ENCODE data around the gene SPATA13. TPM values are rescaled to one million over a fixed set of nuclear protein-coding genes. Genes with fewer than 3 reads are reported as not detected.

SPATA13 gene
- total and polyA plus RNA-seq, 10 of the 15 experiments (the other 5 are each of a cell fraction or from before 2014, with no cell fraction given), result 2.4 to 11.1 (median 10.2) TPM

DNA sequence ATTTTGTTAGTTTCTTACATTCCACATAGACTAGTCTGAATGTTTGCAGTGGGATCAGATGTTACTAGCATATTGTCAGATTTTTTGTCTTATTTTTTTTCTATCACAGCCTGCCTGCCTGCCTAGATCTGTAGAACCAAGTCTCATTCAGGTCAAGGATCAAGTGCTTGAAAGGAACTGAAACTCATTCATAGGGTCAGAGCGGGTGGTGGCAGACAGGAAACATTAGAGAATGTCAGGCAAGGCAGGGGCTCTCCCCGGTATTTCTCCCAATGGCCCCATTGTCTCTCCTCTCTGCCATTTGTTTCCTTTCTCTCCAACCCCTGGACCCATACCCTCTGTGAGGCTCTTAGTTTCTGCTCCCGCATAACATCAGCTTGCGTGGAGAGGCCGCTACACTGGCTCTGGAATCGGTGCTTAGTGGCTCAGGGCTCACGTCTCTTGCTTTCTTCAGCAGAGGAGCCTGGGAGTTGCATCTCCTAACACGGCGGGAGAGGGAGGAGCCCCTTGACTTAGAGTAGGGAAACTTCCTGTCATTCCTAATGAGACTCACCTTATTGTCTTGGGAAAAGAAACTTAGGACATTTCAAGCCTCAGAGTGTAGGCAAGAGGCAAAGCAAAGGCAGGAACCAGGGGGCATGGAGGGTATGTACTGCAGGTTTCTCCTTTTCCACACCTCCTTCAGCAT, 35.6 kb upstream of the SPATA13 start (continued):
- TF ChIP-seq, protein P1, sequence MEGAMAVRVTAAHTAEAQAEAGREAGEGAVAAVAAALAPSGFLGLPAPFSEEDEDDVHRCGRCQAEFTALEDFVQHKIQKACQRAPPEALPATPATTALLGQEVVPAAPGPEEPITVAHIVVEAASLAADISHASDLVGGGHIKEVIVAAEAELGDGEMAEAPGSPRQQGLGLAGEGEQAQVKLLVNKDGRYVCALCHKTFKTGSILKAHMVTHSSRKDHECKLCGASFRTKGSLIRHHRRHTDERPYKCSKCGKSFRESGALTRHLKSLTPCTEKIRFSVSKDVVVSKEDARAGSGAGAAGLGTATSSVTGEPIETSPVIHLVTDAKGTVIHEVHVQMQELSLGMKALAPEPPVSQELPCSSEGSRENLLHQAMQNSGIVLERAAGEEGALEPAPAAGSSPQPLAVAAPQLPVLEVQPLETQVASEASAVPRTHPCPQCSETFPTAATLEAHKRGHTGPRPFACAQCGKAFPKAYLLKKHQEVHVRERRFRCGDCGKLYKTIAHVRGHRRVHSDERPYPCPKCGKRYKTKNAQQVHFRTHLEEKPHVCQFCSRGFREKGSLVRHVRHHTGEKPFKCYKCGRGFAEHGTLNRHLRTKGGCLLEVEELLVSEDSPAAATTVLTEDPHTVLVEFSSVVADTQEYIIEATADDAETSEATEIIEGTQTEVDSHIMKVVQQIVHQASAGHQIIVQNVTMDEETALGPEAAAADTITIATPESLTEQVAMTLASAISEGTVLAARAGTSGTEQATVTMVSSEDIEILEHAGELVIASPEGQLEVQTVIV (IDR thresholded peaks at IDR 0.05; ENCODE audit: borderline replicate concordance, partially characterized antibody), result no peak
- no peak for TF ChIP-seq NFYA (IDR thresholded peaks at IDR 0.05; ENCODE audit: borderline replicate concordance, low read depth, low read length)
- TF ChIP-seq, protein P2, sequence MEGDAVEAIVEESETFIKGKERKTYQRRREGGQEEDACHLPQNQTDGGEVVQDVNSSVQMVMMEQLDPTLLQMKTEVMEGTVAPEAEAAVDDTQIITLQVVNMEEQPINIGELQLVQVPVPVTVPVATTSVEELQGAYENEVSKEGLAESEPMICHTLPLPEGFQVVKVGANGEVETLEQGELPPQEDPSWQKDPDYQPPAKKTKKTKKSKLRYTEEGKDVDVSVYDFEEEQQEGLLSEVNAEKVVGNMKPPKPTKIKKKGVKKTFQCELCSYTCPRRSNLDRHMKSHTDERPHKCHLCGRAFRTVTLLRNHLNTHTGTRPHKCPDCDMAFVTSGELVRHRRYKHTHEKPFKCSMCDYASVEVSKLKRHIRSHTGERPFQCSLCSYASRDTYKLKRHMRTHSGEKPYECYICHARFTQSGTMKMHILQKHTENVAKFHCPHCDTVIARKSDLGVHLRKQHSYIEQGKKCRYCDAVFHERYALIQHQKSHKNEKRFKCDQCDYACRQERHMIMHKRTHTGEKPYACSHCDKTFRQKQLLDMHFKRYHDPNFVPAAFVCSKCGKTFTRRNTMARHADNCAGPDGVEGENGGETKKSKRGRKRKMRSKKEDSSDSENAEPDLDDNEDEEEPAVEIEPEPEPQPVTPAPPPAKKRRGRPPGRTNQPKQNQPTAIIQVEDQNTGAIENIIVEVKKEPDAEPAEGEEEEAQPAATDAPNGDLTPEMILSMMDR (IDR thresholded peaks at IDR 0.05 in 2 of 3, conservative IDR thresholded peaks at IDR 0.05 in 1 of 3; ENCODE audit: control insufficient read depth in 2 of 3, extremely low read depth in 1 of 3, insufficient read depth in 1 of 3, low read depth in 3 of 3, low read length in 3 of 3), result no peak
- TF ChIP-seq SMAD1 (IDR thresholded peaks at IDR 0.05; ENCODE audit: low read depth, partially characterized antibody), result no peak
- no peak for TF ChIP-seq ZNF207 (IDR thresholded peaks at IDR 0.05; ENCODE audit: borderline replicate concordance)
- TF ChIP-seq, protein P3, sequence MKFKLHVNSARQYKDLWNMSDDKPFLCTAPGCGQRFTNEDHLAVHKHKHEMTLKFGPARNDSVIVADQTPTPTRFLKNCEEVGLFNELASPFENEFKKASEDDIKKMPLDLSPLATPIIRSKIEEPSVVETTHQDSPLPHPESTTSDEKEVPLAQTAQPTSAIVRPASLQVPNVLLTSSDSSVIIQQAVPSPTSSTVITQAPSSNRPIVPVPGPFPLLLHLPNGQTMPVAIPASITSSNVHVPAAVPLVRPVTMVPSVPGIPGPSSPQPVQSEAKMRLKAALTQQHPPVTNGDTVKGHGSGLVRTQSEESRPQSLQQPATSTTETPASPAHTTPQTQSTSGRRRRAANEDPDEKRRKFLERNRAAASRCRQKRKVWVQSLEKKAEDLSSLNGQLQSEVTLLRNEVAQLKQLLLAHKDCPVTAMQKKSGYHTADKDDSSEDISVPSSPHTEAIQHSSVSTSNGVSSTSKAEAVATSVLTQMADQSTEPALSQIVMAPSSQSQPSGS (IDR thresholded peaks at IDR 0.05; ENCODE audit: low read length), result peak; percentile 34; the same call in 1 of the 2 replicates
- TF ChIP-seq SREBF1 (IDR thresholded peaks at IDR 0.05; ENCODE audit: low read length), result no peak
- no peak for TF ChIP-seq CREB1 (IDR thresholded peaks at IDR 0.05; ENCODE audit: low read depth)
- peak; percentile 61; the same call in 1 of the 2 replicates for TF ChIP-seq ZNF24 (IDR thresholded peaks at IDR 0.05)
- TF ChIP-seq, protein P4, sequence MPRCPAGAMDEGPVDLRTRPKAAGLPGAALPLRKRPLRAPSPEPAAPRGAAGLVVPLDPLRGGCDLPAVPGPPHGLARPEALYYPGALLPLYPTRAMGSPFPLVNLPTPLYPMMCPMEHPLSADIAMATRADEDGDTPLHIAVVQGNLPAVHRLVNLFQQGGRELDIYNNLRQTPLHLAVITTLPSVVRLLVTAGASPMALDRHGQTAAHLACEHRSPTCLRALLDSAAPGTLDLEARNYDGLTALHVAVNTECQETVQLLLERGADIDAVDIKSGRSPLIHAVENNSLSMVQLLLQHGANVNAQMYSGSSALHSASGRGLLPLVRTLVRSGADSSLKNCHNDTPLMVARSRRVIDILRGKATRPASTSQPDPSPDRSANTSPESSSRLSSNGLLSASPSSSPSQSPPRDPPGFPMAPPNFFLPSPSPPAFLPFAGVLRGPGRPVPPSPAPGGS (IDR thresholded peaks at IDR 0.05; ENCODE audit: borderline replicate concordance, insufficient read depth, low read depth, low read length, poor library complexity, severe bottlenecking), result no peak
- TF ChIP-seq TCF12 (IDR thresholded peaks at IDR 0.05; ENCODE audit: low read depth, low read length), result 0 out of 2 replicates have a peak, but pooled peaks have one; percentile 23
- peak; percentile 59; the same call in 1 of the 2 replicates for TF ChIP-seq ZNF384 (IDR thresholded peaks at IDR 0.05; ENCODE audit: borderline replicate concordance, low read depth, low read length)
- TF ChIP-seq, protein P5, sequence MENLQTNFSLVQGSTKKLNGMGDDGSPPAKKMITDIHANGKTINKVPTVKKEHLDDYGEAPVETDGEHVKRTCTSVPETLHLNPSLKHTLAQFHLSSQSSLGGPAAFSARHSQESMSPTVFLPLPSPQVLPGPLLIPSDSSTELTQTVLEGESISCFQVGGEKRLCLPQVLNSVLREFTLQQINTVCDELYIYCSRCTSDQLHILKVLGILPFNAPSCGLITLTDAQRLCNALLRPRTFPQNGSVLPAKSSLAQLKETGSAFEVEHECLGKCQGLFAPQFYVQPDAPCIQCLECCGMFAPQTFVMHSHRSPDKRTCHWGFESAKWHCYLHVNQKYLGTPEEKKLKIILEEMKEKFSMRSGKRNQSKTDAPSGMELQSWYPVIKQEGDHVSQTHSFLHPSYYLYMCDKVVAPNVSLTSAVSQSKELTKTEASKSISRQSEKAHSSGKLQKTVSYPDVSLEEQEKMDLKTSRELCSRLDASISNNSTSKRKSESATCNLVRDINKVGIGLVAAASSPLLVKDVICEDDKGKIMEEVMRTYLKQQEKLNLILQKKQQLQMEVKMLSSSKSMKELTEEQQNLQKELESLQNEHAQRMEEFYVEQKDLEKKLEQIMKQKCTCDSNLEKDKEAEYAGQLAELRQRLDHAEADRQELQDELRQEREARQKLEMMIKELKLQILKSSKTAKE (IDR thresholded peaks at IDR 0.05; ENCODE audit: low read depth, poor library complexity, severe bottlenecking), result peak; percentile 95
- TF ChIP-seq CREM (IDR thresholded peaks at IDR 0.05; ENCODE audit: low read depth), result no peak
- TF ChIP-seq STAT3 (IDR thresholded peaks at IDR 0.05; ENCODE audit: low read depth, low read length), result no peak
- TF ChIP-seq SIN3A (IDR thresholded peaks at IDR 0.05; ENCODE audit: low read depth, low read length), result no peak
- no peak for TF ChIP-seq CBX3 (IDR thresholded peaks at IDR 0.05; ENCODE audit: borderline replicate concordance, low read depth)
- peak; percentile 97 for TF ChIP-seq SPI1 (IDR thresholded peaks at IDR 0.05; ENCODE audit: borderline replicate concordance, insufficient read depth, low read depth, low read length)
- TF ChIP-seq MXI1 (IDR thresholded peaks at IDR 0.05; ENCODE audit: low read depth, low read length), result no peak
- TF ChIP-seq RAD21 (IDR thresholded peaks at IDR 0.05; ENCODE audit: insufficient read depth, low read depth, low read length), result no peak

All from GM12878 (cell line).